Measurements from ENCODE around the gene WDR43. TPM values are rescaled to one million over a fixed set of nuclear protein-coding genes. Genes with fewer than 3 reads are reported as not detected.

WDR43 gene
- total and polyA plus RNA-seq, 4 donors, result 9.0 to 53.1 (median 29.3) TPM

DNA sequence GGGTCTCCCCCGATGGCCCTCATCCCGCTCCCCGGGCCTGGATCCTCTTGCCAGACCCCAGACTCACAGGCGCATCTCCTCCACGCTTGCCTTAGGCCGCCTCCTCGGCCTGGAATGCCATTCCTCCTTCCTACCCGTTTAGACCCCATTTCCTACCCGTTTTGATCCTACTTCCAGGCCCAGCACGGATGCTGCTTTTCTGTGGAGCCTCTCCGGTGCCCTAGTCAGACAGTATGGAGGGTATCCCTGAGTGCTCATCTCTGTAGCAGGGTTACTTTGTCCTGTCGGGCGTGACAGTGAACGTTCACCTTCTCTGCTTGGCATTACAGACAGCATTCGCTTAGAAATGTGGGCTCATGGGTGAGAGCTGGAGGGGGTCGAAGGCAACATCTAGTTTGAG, 96.0 kb downstream of the WDR43 start:
- DNase-seq, result no peak
- Histone ChIP-seq H3K27ac (ENCODE audit: low read depth in 1 of 2, low read length in 2 of 2) (no peak overlapping the region), H3K4me1 (ENCODE audit: control insufficient read depth in 1 of 2, insufficient read depth in 2 of 2, low read length in 2 of 2) (no peaks in the 10 kb centered on the region), H3K4me3 (ENCODE audit: low read length in 2 of 2) (no peak overlapping the region), H3K9me3 (ENCODE audit: control insufficient read depth, low read length) (no peaks in the 10 kb centered on the region), H3K36me3 (ENCODE audit: control insufficient read depth in 1 of 2, insufficient read depth in 2 of 2, low read length in 1 of 2) (no peaks in the 10 kb centered on the region), H3K27me3 (ENCODE audit: control insufficient read depth in 1 of 2, insufficient read depth in 2 of 2, low read length in 1 of 2) (no peaks in the 10 kb centered on the region)
- ATAC-seq (ENCODE audit: low FRiP score), result no peak
- WGBS, 2 donors, result 78 to 84% methylated on average over 16 of the region's 16 CpGs
- intact Hi-C loops (cut with DNase I), result no loop called here

DNA sequence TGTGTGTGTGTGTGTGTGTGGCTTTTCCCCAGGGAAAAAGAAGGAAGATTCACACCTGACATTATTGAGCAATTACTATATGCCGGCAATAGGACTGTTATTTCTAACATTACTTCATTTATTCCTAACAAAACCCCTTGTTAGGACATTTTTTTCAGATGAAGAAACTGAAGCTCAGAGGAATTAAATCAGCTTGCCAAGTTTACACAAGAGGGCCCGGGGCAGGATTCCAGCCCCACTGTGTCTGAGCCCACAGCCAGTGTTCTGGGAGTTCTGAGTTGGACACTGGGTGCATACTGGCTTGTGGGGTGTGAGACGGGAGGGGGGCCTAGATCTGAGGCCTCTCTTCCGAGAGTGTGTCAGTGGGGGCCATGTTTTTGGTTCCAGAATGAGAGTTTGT, 96.6 kb downstream of the WDR43 start:
- 9 to 12% methylated on average over 4 of the region's 4 CpGs for WGBS, 2 donors
- no peak for ATAC-seq (ENCODE audit: low FRiP score)

DNA sequence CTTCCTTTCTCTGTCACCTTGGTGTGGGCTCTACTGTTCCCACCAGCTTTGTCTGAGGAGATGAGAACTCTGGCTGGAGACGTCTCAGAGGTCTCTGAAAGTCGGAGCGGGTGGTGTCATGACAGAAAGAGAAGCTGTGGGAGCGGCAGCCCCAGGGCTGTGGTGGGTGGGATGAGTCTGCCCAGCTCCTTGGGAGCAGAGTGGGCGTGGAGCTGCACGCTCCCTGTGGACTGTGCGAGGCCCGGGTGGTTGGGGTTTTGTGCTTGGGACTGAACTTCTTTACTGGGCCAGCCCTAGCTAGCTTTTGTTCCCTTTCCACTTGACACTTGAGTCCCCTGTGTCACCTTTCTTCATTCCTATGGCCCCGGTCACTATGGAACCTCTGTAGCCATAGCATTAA, 97.0 kb downstream of the WDR43 start:
- intact Hi-C loops (cut with DNase I), result no loop called here
- no peaks in the 10 kb centered on the region for H3K36me3 ChIP-seq (ENCODE audit: control insufficient read depth in 1 of 2, insufficient read depth in 2 of 2, low read length in 1 of 2)
- WGBS, 2 donors, result 88 to 89% methylated on average over 9 of the region's 9 CpGs
- H3K4me1 ChIP-seq (ENCODE audit: control insufficient read depth in 1 of 2, insufficient read depth in 2 of 2, low read length in 2 of 2), result no peaks in the 10 kb centered on the region
- DNase-seq (no peak), ATAC-seq (ENCODE audit: low FRiP score) (no peak)
- no peaks in the 10 kb centered on the region for H3K9me3 ChIP-seq (ENCODE audit: control insufficient read depth, low read length)
- no peak overlapping the region for H3K4me3 ChIP-seq (ENCODE audit: low read length in 2 of 2)
- H3K27ac ChIP-seq (ENCODE audit: low read depth in 1 of 2, low read length in 2 of 2), result no peak overlapping the region
- H3K27me3 ChIP-seq (ENCODE audit: control insufficient read depth in 1 of 2, insufficient read depth in 2 of 2, low read length in 1 of 2), result no peaks in the 10 kb centered on the region

More for the DNA sequence above, 96.6 kb downstream of the WDR43 start:
- Histone ChIP-seq H3K27ac (ENCODE audit: low read depth in 1 of 2, low read length in 2 of 2) (no peak overlapping the region), H3K4me3 (ENCODE audit: low read length in 2 of 2) (no peak overlapping the region), H3K9me3 (ENCODE audit: control insufficient read depth, low read length) (no peaks in the 10 kb centered on the region), H3K27me3 (ENCODE audit: control insufficient read depth in 1 of 2, insufficient read depth in 2 of 2, low read length in 1 of 2) (no peaks in the 10 kb centered on the region), H3K4me1 (ENCODE audit: control insufficient read depth in 1 of 2, insufficient read depth in 2 of 2, low read length in 2 of 2) (no peaks in the 10 kb centered on the region), H3K36me3 (ENCODE audit: control insufficient read depth in 1 of 2, insufficient read depth in 2 of 2, low read length in 1 of 2) (no peaks in the 10 kb centered on the region)
- no peak for DNase-seq
- intact Hi-C loops (cut with DNase I), result no loop called here

DNA sequence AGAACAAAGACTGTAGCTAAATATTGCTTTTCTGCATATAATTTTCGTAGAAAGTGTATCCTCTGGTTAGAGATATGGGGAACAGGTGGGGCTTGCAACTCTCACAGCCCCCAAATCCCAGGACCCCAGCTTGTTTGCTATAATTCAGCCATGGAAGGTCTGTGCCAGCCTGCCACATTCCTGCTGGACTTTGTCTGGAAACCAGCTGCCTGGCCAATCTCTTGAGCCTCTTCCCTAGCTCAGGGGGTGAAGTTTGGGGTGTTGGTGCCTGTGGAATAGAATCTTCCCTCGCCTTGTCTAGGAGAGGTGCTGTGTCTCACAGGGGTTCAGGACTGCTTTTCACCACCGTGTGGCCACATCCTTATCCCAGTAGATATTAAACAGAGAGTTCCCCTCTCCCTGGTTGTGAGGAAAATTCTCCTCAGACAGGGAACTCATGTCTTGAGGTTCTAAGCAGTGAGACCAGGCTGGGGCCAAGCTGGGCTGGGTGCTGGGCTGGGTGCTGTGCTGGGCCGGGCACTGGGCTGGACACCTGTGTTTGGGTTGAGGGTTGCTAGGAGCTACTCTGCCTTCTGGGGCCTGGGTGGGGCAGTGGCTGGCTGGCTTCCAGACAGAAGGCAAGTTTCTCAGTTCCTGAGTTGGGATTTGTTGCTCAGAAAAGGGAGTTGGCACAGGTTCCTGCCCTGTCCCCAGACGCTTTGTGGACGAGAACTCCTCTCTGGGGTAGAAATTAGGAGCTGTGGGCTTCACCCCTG, 98.9 kb downstream of the WDR43 start:
- intact Hi-C loops (cut with DNase I), result no loop called here
- H3K27ac ChIP-seq (ENCODE audit: low read depth in 1 of 2, low read length in 2 of 2), result no peak overlapping the region
- no peaks in the 10 kb centered on the region for H3K4me1 ChIP-seq (ENCODE audit: control insufficient read depth in 1 of 2, insufficient read depth in 2 of 2, low read length in 2 of 2)
- DNase-seq (no peak), ATAC-seq (ENCODE audit: low FRiP score) (no peak)
- H3K9me3 ChIP-seq (ENCODE audit: control insufficient read depth, low read length), result no peaks in the 10 kb centered on the region
- H3K36me3 ChIP-seq (ENCODE audit: control insufficient read depth in 1 of 2, insufficient read depth in 2 of 2, low read length in 1 of 2), result no peaks in the 10 kb centered on the region
- H3K27me3 ChIP-seq (ENCODE audit: control insufficient read depth in 1 of 2, insufficient read depth in 2 of 2, low read length in 1 of 2), result no peaks in the 10 kb centered on the region
- WGBS, 2 donors, result 72 to 75% methylated on average over 6 of the region's 6 CpGs
- H3K4me3 ChIP-seq (ENCODE audit: low read length in 2 of 2), result no peak overlapping the region

DNA sequence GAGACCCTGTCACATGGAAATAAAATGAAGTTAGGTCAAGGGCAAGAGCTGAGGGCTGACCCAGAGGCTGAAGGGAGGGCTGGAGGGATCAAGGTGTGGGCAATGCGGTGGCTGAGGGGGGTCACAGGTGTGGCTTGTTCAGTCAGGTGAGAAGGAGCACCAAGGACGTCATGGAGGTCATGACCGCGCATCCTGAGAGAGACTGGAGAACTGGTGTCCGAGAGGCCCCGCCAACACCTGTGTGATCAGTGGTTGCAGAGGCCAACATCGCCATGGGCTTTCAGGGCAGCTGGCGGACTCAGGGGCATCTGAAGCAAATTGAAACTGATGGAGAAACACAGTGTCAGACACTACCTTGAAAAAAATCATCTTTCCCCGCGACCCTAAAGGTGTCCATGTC, 99.6 kb downstream of the WDR43 start:
- no peaks in the 10 kb centered on the region for H3K9me3 ChIP-seq (ENCODE audit: control insufficient read depth, low read length)
- no peaks in the 10 kb centered on the region for H3K27me3 ChIP-seq (ENCODE audit: control insufficient read depth in 1 of 2, insufficient read depth in 2 of 2, low read length in 1 of 2)
- no peak overlapping the region for H3K4me3 ChIP-seq (ENCODE audit: low read length in 2 of 2)
- 96 to 97% methylated on average over 10 of the region's 10 CpGs for WGBS, 2 donors
- intact Hi-C loops (cut with DNase I), result no loop called here
- H3K4me1 ChIP-seq (ENCODE audit: control insufficient read depth in 1 of 2, insufficient read depth in 2 of 2, low read length in 2 of 2), result no peaks in the 10 kb centered on the region
- ATAC-seq (ENCODE audit: low FRiP score), result no peak
- DNase-seq, result peak in 1 of 2 donors; percentile 70
- H3K27ac ChIP-seq (ENCODE audit: low read depth in 1 of 2, low read length in 2 of 2), result no peak overlapping the region
- no peaks in the 10 kb centered on the region for H3K36me3 ChIP-seq (ENCODE audit: control insufficient read depth in 1 of 2, insufficient read depth in 2 of 2, low read length in 1 of 2)

DNA sequence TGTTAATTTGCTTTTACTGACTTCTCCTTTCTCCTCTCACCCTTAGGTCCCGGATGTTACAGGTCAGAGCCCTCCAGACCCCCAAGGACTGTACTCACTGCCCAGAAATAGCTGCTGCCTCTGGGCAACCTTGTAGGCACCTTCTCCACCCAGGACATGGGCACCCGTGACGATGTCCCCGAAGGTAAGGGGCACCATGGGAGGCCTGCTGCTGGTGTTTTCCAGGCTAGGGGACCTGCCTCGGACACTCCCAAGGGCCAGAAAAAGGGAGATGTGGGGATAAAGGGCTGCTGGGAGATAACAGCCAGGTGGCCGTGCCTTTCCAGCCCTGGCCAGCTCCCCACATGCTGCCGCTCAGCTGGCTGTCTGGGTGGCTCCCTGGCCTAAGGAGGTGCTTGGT, 100.2 kb downstream of the WDR43 start:
- DNase-seq, result peak in 1 of 2 donors; percentile 63
- Histone ChIP-seq H3K27me3 (ENCODE audit: control insufficient read depth in 1 of 2, insufficient read depth in 2 of 2, low read length in 1 of 2) (no peaks in the 10 kb centered on the region), H3K36me3 (ENCODE audit: control insufficient read depth in 1 of 2, insufficient read depth in 2 of 2, low read length in 1 of 2) (no peaks in the 10 kb centered on the region), H3K9me3 (ENCODE audit: control insufficient read depth, low read length) (no peaks in the 10 kb centered on the region), H3K4me1 (ENCODE audit: control insufficient read depth in 1 of 2, insufficient read depth in 2 of 2, low read length in 2 of 2) (no peaks in the 10 kb centered on the region), H3K4me3 (ENCODE audit: low read length in 2 of 2) (no peak overlapping the region), H3K27ac (ENCODE audit: low read depth in 1 of 2, low read length in 2 of 2) (no peak overlapping the region)
- intact Hi-C loops (cut with DNase I), result no loop called here
- no peak for ATAC-seq (ENCODE audit: low FRiP score)
- WGBS, 2 donors, result 82 to 87% methylated on average over 7 of the region's 7 CpGs

DNA sequence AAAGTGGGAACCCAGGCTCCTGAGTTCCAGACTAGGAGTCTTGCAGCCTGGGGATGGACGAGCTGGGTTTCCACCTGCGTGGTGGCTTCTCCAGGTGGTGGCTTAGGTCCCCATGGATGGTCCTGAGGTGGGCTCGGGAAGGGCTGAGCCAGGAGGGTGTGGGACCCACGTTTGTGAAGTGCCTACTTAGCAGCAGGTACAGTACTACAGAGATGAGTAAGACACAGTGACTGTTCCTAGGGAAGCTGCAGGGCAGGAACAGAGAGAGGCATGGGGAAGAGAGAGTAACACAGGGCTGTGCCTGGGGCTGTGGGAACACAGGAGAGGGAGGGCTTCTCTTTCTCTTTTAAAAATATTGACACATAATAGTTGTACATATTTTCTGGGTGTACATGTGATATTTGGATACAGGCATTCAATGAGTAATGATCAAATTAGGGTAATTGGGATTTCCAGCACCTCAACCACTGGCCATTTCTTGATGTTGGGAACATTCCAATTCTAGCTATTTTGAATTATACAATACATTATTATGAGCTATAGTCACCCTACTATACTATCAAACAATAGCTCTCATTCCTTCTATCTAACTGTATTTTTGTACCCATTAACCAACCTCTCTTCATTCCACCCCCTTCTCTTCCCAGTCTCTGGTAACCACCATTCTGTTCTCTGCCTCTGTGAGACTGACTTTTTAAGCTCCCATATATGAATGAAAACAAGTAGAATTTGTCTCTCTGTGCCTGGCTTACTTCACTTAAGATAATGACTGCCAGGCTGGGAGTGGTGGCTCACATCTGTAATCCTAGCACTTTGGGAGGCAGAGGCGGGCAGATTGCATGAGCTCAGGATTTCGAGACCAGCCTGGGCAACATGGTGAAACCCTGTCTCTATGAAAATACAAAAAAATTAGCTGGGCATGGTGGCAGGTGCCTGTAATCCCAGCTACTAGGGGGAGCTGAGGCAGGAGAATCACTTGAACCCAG, 101.6 kb downstream of the WDR43 start:
- intact Hi-C loops (cut with DNase I), result no loop called here
- no peaks in the 10 kb centered on the region for H3K9me3 ChIP-seq (ENCODE audit: control insufficient read depth, low read length)
- H3K4me3 ChIP-seq (ENCODE audit: low read length in 2 of 2), result no peak overlapping the region
- no peaks in the 10 kb centered on the region for H3K36me3 ChIP-seq (ENCODE audit: control insufficient read depth in 1 of 2, insufficient read depth in 2 of 2, low read length in 1 of 2)
- DNase-seq (peak in 1 of 2 donors; percentile 23), ATAC-seq (ENCODE audit: low FRiP score) (no peak)
- H3K4me1 ChIP-seq (ENCODE audit: control insufficient read depth in 1 of 2, insufficient read depth in 2 of 2, low read length in 2 of 2), result no peaks in the 10 kb centered on the region
- H3K27ac ChIP-seq (ENCODE audit: low read depth in 1 of 2, low read length in 2 of 2), result no peak overlapping the region
- WGBS, 2 donors, result 83 to 84% methylated on average over 6 of the region's 6 CpGs
- H3K27me3 ChIP-seq (ENCODE audit: control insufficient read depth in 1 of 2, insufficient read depth in 2 of 2, low read length in 1 of 2), result no peaks in the 10 kb centered on the region

DNA sequence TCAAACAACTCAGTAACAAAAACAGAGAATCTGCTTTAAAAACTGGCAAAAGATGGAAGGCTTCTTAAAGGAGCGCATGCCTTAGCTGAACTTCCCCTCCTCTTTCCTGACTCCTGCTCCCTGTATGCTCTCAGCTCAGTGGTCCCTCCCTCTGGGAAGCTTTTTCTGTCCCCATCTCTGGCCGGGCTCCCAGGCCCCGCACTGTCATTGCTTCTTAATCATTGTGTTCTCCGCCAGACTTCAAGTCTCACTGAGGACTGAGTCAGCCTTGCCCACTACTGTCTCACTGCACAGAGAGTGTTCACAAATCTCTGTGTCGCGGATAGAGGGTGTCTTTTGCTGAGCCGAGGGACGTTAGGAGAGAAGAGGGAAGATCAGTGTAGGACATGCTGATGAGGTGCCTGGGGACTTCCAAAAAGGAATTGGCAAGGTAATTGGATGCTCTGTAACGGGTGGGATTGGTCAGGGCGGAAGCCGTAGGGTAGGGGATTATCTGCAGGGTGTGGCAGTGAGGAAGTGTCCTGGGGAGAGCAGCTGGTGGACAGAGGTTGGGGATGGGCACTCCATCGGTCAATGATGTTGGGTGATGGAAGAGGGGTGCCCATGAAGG, 102.9 kb downstream of the WDR43 start:
- H3K4me3 ChIP-seq (ENCODE audit: low read length in 2 of 2), result no peak overlapping the region
- no peaks in the 10 kb centered on the region for H3K4me1 ChIP-seq (ENCODE audit: control insufficient read depth in 1 of 2, insufficient read depth in 2 of 2, low read length in 2 of 2)
- H3K36me3 ChIP-seq (ENCODE audit: control insufficient read depth in 1 of 2, insufficient read depth in 2 of 2, low read length in 1 of 2), result no peaks in the 10 kb centered on the region
- no peak overlapping the region for H3K27ac ChIP-seq (ENCODE audit: low read depth in 1 of 2, low read length in 2 of 2)
- intact Hi-C loops (cut with DNase I), result no loop called here
- DNase-seq, result no peak
- no peaks in the 10 kb centered on the region for H3K9me3 ChIP-seq (ENCODE audit: control insufficient read depth, low read length)
- no peak for ATAC-seq (ENCODE audit: low FRiP score)
- WGBS, 2 donors, result 55 to 62% methylated on average over 12 of the region's 12 CpGs
- H3K27me3 ChIP-seq (ENCODE audit: control insufficient read depth in 1 of 2, insufficient read depth in 2 of 2, low read length in 1 of 2), result no peaks in the 10 kb centered on the region
